Right lobe of liver (tissue), 6 donors: ENCODE measurements around the gene CLK2. TPM values are rescaled to one million over a fixed set of nuclear protein-coding genes. Genes with fewer than 3 reads are reported as not detected.
A peak's percentile ranks its signal among the peaks of the same experiment; 100 is the strongest.

Source experiments
- ATAC-seq, 4 donors: fragments of 200-7000 bp; cut with Tn5 transposase; one replicate each; pipeline ENCODE4 v1.9.1; 2020; ENCODE audit warnings: mild to moderate bottlenecking in 4 of 4, moderate library complexity in 4 of 4
- DNase-seq, 3 donors: peaks; one replicate each; pipeline ENCODE4 v3.0.0-alpha.2; 2020
- H3K27ac ChIP-seq, 3 donors: fragments of 200-600 bp; one replicate each; pipeline ENCODE4 v1.8.0; 2022
- H3K27me3 ChIP-seq, 2 donors: fragments of 200-600 bp; one replicate each; pipeline ENCODE4 v1.8.0; 2022
- H3K36me3 ChIP-seq, 4 donors: fragments of 200-600 bp; sonication (generic) in 1 of 4; one replicate each; pipeline versions ENCODE4 v1.5.1 to v1.8.0; 2017 to 2022; ENCODE audit warnings: control low read depth in 1 of 4
- H3K4me1 ChIP-seq, 4 donors: fragments of 200-600 bp; sonication (generic) in 1 of 4; one replicate each; pipeline versions ENCODE4 v1.5.1 to v1.8.0; 2017 to 2022; ENCODE audit warnings: control low read depth in 1 of 4
- H3K4me3 ChIP-seq, 3 donors: fragments of 200-600 bp; one replicate each; pipeline ENCODE4 v1.8.0; 2022
- H3K9me3 ChIP-seq, 4 donors: fragments of 200-600 bp; sonication (generic) in 1 of 4; one replicate each; pipeline versions ENCODE4 v1.5.1 to v1.8.0; 2017 to 2022; ENCODE audit warnings: control low read depth in 1 of 4
- CTCF ChIP-seq, 4 donors: fragments of 200-600 bp in 3 of 4; fragments of 450-650 bp in 1 of 4; IDR thresholded peaks; one replicate each; pipeline versions ENCODE4 v1.5.1 to v1.8.0; 2016 to 2022; ENCODE audit warnings: antibody characterized with exemption in 4 of 4, mild to moderate bottlenecking in 2 of 4
- POLR2A ChIP-seq: fragments of 450-650 bp; IDR thresholded peaks from one replicate; pipeline ENCODE4 v1.6.1; 2017; ENCODE audit warnings: antibody characterized with exemption, mild to moderate bottlenecking
- WGBS: methylation state at CpG from one replicate; pipeline ENCODE4 v1.1.6; 2018; ENCODE audit warnings: low coverage, low lambda C conversion rate; ENCODE audit not compliant: insufficient coverage; ENCODE audit errors: missing lambda C conversion rate; 5-methylcytosine and 5-hydroxymethylcytosine counted together
- intact Hi-C, 2 donors: fragments of 100-400 bp; cut with DNase I; formaldehyde crosslinking; loops; one replicate each; pipeline versions ENCODE4 v1.11.2 to v1.14.1; 2022
- total RNA-seq, 6 experiments: library from RNA; depleted of rRNA in 2 of 6; stranded (reverse); fragments of >200 nt in 2 of 6; fragmentation: NEBNext Ultra II Directional in 3 of 6; extraction: Animal tissue kit (Norgen Biotek cat#: 25700) in 3 of 6; gene quantifications; one replicate each; pipeline versions ENCODE4 v1.1.0 to v1.2.4, GENCODE V29; 2016 to 2023
- donor health status: DM: no; HTN: yes; CAD: no.
- donor health status: DM: no; HTN: no; CAD: no.
- donor health status: DM: no; HTN: no; CAD: no.
- donor health status: DM: no; HTN: yes; CAD: no.
- donor health status: DM: no; HTN: yes; CAD: no.

Gene CLK2
- total RNA-seq, 6 experiments from 2014 or later = 10.4 to 29.2 (median 20.2) TPM

GRCh38 chr1:155254714-155255242 lies 18.5 kb downstream of the CLK2 start:
- peak in 2 of 4 donors; percentile 1 to 4 for ATAC-seq
- DNase-seq = peak in 2 of 3 donors; percentile 45 to 56
- intact Hi-C loops = loop anchor here in 1 of 2 donors (5.0 kb wide), 1 partner anchor 73 kb away; no protein-coding TSS in a partner anchor
- 0% methylated on average over 16 of the region's 35 CpGs for WGBS
- H3K27me3 ChIP-seq = no peaks in the 10 kb centered on the region
- H3K4me1 ChIP-seq = peaks cover 0 to 16% (median 0%) of the 10 kb centered on the region in 4 donors
- H3K9me3 ChIP-seq = no peaks in the 10 kb centered on the region
- H3K36me3 ChIP-seq = peaks cover 0 to 21% (median 0%) of the 10 kb centered on the region in 4 donors
- no peak for TF ChIP-seq CTCF (IDR thresholded peaks at IDR 0.05)
- TF ChIP-seq POLR2A = no peak
- H3K4me3 ChIP-seq = peak overlapping the region; percentile 72 to 84 (median 79)
- H3K27ac ChIP-seq = peak overlapping the region; percentile 76 to 90 (median 82)

GRCh38 chr1:155254228-155254713 lies 19.0 kb downstream of the CLK2 start:
- intact Hi-C loops = loop anchor here in 1 of 2 donors (5.0 kb wide), 1 partner anchor 73 kb away; no protein-coding TSS in a partner anchor
- ATAC-seq = no peak
- H3K36me3 ChIP-seq = peaks cover 0 to 16% (median 0%) of the 10 kb centered on the region in 4 donors
- peaks cover 0 to 16% (median 0%) of the 10 kb centered on the region in 4 donors for H3K4me1 ChIP-seq
- no peak for DNase-seq
- no peaks in the 10 kb centered on the region for H3K27me3 ChIP-seq
- TF ChIP-seq CTCF (IDR thresholded peaks at IDR 0.05) = no peak
- no peak overlapping the region for H3K27ac ChIP-seq
- H3K4me3 ChIP-seq = peak overlapping the region; percentile 72 to 84 (median 79)
- WGBS = 56% methylated on average over 7 of the region's 12 CpGs
- no peaks in the 10 kb centered on the region for H3K9me3 ChIP-seq

GRCh38 chr1:155253797-155254196 lies 19.5 kb downstream of the CLK2 start:
- H3K4me1 ChIP-seq = peaks cover 0 to 16% (median 0%) of the 10 kb centered on the region in 4 donors
- 50% methylated on average over 1 of the region's 5 CpGs for WGBS
- H3K36me3 ChIP-seq = peaks cover 0 to 13% (median 0%) of the 10 kb centered on the region in 4 donors
- no peak overlapping the region for H3K4me3 ChIP-seq
- ATAC-seq = no peak
- no peak overlapping the region for H3K27ac ChIP-seq
- TF ChIP-seq CTCF (IDR thresholded peaks at IDR 0.05) = no peak
- no peak for TF ChIP-seq POLR2A
- no peak for DNase-seq
- H3K27me3 ChIP-seq = no peaks in the 10 kb centered on the region
- intact Hi-C loops = loop anchor here in 1 of 2 donors (5.0 kb wide), 1 partner anchor 74 kb away; no protein-coding TSS in a partner anchor
- H3K9me3 ChIP-seq = no peaks in the 10 kb centered on the region

- peaks cover 0 to 7% (median 0%) of the 10 kb centered on the region in 4 donors for H3K36me3 ChIP-seq
- no peaks in the 10 kb centered on the region for H3K27me3 ChIP-seq
- ATAC-seq (no peak), DNase-seq (no peak)
- H3K27ac ChIP-seq = no peak overlapping the region
- H3K4me3 ChIP-seq = no peak overlapping the region
- intact Hi-C loops = loop anchor here in 1 of 2 donors (5.0 kb wide), 1 partner anchor 74 kb away; no protein-coding TSS in a partner anchor
- TF ChIP-seq POLR2A (no peak), CTCF (IDR thresholded peaks at IDR 0.05) (no peak)
- H3K4me1 ChIP-seq = peaks cover 0 to 16% (median 0%) of the 10 kb centered on the region in 4 donors
- no peaks in the 10 kb centered on the region for H3K9me3 ChIP-seq
- 65% methylated on average over 2 of the region's 5 CpGs for WGBS
These were observed 20.1 kb downstream of the CLK2 start for GRCh38 chr1:155253208-155253607.
